Activated CD4-positive, alpha-beta T cell treated with anti-CD3 and anti-CD28 coated beads for 48 hours (primary cell): ENCODE data around the gene SEMA5B.

Source experiments
- DNase-seq: peaks from one replicate; pipeline ENCODE4 v3.0.0-alpha.2; 2020

The SEMA5B gene

DNA sequence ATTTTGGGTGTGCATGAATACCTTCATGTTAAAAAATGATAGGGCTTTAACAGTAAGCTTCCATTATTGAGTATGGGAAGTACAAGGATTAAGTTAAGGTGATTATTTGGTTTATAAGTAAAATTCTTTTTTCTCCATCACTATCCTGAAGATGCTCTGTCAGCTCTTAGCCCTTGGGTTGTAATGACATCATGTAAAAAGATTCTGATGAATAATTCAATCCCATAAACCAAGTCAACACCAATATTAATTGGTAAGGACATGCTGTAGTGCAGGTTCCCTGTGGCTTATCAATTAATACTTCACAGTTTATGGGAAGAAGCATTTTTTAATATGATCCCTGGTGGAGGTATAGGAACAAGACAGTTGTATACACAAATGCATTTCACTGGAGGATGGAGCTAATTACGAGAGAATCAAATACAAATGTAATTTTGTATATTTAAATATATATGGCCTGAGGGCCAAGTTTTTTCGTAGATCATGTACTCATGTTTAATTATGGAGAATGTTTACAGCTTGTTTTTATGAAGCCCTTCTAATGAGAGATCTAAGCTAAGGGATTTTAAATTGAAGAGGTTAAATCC is 145.1 kb downstream of the SEMA5B start:
- no peak for DNase-seq

DNA sequence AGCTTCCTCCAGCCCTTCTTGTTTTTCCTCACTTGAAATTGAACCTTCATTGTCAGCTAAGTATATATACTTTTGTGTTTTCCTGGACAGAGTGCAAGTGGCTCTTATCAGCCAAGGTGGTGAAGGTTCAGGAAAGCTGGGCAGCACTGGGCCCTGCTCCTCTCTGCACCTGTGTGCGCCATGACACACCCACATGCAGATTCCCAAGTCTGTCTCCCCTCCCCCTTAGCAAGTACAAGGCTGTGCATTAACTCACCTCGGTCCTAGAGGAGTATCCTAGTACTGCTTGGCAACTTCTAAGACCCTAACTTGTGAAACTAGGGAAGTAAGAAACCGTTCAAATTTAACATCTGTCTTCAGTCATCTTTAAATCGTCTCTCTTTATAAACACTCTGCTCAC is 146.9 kb downstream of the SEMA5B start:
- DNase-seq = no peak

DNA sequence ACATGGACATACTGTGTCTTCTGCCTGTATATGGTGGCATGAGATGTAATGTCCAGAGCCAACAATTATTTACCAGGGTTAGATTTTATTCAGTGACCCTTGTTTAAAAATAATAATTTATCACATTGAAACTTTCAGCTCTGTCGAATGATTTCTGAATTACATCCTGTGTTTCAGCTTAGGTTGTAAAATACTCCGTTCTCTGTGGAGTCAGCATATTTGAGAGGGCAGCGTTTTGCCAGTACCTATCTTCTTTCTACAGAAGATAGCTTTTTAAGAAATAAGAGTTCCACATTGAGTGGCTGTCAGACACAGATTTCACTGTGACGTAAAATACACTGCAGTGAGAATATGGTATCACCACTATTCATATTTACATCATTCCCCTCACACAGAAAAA is 147.4 kb downstream of the SEMA5B start:
- no peak for DNase-seq

DNA sequence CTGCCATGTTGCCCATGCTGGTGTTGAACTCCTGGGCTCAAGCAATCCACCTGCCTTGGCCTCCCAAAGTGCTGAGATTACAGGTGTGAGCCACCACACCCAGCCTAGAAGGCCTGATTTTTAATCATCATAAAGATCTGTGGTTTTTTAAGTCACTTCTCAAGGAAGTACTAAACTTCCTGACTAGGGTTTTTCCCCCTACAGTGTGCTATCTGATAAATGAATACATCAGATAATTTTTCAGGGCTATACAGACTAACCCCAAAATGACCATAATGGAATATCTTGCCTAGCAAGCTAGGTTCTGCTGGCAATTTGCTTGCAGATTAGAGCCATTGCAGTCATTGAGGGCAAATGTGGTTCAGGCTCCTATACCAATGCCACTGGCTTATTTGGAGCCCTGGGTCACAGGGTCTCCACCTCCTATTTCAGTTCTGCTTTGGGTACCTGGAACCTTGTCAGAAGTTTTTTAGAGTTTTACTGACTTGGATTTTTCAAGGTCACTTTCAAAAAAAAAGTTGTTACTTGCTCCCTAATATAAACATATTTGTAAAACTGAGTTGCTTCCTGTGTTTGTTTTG is 151.9 kb downstream of the SEMA5B start:
- DNase-seq = no peak

DNA sequence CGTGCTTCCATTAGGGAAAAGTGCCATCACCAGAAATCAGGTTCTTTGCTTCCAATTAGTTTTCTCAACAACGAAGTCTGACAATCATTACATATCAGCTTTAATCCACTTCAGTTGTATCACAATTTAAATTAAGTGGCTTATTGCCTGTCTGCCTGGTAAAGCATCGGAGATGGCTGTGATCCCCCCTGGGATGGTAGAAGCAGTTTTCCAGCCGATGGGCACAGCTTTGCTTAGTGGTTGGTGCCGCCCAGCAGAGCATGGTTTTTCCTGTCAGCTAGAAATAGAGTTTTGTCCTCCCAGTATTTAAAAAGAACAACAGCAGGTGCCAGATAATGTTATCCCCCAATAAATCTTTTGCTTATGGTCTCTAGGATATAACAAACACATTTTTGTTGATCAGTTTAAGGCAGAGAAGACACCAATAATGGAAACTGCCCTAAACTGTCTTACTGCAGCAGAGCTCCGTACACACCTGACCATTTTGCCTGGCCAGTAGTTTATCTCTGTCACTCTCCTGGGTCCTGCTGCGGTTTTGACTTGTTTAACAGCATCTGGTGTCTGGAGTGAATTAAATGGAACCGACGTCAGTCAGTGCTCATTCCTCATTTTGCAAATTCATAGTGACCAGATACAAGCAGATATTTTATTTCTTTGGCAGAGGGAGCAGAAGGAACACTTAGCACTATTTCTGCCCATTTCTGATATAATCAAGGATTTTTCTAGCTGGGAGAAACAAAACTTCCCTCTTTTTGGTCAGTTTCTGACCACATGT is 153.6 kb downstream of the SEMA5B start:
- no peak for DNase-seq

DNA sequence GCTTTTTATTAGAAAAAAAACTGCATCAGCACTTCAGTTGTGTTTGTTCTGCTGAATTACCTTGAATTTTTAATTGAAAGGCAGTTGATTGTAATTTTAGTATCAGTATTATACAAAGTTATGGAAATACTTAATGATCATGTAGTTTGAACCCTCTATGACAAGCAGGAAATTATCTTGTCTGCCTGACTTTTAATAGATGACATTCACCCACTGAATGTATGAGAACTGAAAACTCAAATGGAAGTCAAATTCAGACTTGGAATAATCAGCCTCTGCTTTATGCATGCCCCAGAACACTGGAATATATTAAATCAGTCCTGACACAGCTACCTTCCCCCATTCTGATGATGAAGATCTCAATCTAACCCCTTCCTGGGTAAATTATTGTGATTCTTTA is 159.2 kb downstream of the SEMA5B start:
- DNase-seq = no peak

DNA sequence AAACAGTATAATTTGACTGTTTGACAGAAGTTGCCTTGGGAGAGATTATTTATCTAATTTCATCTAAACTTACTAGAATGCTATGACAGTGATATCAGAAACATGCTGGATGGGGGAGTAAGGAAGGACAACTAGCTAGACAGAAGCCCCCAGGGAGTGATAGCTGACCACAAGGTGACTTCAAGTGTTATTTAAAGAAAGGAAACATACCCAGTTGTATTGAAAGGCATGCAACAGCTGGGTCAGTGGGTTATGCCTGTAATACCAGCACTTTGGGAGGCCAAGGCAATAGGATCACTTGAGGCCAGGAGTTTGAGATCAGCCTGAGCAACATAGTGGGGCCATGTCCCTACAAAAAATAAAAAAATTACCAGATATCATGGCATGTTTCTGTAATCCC is 163.1 kb downstream of the SEMA5B start:
- DNase-seq = no peak

DNA sequence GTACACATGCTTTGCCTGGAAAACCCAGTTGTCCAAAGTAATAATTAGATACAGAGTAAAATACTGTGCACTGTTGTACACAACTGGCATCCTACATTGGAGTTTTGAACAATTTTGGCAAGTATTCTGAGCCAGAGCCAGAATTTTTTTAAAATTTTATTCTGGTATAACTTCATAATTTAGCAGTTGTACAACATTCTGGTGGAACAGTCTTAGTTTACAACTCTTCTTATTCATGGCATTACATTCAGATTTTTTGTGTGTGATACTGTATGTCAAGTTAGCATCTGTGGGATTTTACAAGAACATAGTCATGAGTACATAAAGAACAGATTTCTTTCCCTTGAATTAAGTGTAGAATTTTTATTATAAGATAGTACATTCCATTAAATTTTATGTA is 165.2 kb downstream of the SEMA5B start:
- DNase-seq = no peak
